Measurements from ENCODE around the gene DUSP15. TPM values are rescaled to one million over a fixed set of nuclear protein-coding genes. Genes with fewer than 3 reads are reported as not detected.

The DUSP15 gene
- total RNA-seq, 1 experiment from 2014 or later = not detected

GRCh38 chr20:31860390-31861134 is 9.8 kb downstream of the DUSP15 start:
- Histone ChIP-seq H3K4me2 (ENCODE audit: low read length) (peak overlapping the region; percentile 99), H3K9me2 (ENCODE audit: insufficient read depth) (no peaks in the 10 kb centered on the region), H3K4me1 (ENCODE audit: control insufficient read depth in 1 of 2, insufficient read depth in 2 of 2, low read length in 2 of 2) (peaks cover 15 to 20% of the 10 kb centered on the region in 2 experiments; a peak in 3 of 4 replicates), H3K9me3 (ENCODE audit: control insufficient read depth in 1 of 2, insufficient read depth in 1 of 2, low read depth in 1 of 2, low read length in 2 of 2) (no peaks in the 10 kb centered on the region), H3K9ac (ENCODE audit: low read length) (peak overlapping the region; percentile 64), H3K4me3 (replicated peaks in 1 of 2; ENCODE audit: low read depth in 1 of 2, low read length in 2 of 2) (peak overlapping the region; percentile 59 to 71), H4K20me1 (ENCODE audit: insufficient read depth) (no peaks in the 10 kb centered on the region), H3K27me3 (ENCODE audit: insufficient read depth, low read length) (no peaks in the 10 kb centered on the region; the same call in 1 of the 2 replicates), H2AFZ (ENCODE audit: low read depth, low read length, poor library complexity, severe bottlenecking) (no peak overlapping the region), H3K27ac (ENCODE audit: low read depth, low read length) (no peak overlapping the region; the same call in 1 of the 2 replicates), H3K36me3 (ENCODE audit: control insufficient read depth in 1 of 2, insufficient read depth in 2 of 2, low read length in 2 of 2) (no peaks in the 10 kb centered on the region), H3K79me2 (ENCODE audit: insufficient read depth, low read length) (no peaks in the 10 kb centered on the region)
- no TSS peak for BruUV-seq (replicated peaks)
- peak; percentile 46 for ATAC-seq
- ChIA-PET POLR2A (interaction anchor here (0.7 to 1.3 kb wide), 2 partner anchors 11 to 221 kb away, joined by 3 to 5 read pairs; no protein-coding TSS in a partner anchor), CTCF (interaction anchor here (0.8 to 3.7 kb wide), 6 partner anchors 9 to 170 kb away, joined by 3 to 20 read pairs (median 6); partner anchors contain the start of gene PDRG1), RAD21 (ENCODE audit: low non-redundant PET in 1 of 2, low total read pairs in 2 of 2, uncharacterized antibody in 2 of 2, unreplicated experiment in 2 of 2) (interaction anchor here in 1 of 2 experiments (1.0 kb wide), 1 partner anchor 91 kb away, joined by 3 read pairs; the partner anchor contains the start of gene PDRG1)
- DNase-seq (ENCODE audit: low read depth, low spot score) = no peak
- intact Hi-C loops (cut with micrococcal nuclease) = no loop called here
- TF ChIP-seq EZH2 (IDR thresholded peaks at IDR 0.05) = no peak
- TF ChIP-seq CBX3 (IDR thresholded peaks at IDR 0.05; ENCODE audit: low read depth) = no peak

- ChIA-PET CTCF (interaction anchor here (0.8 to 3.7 kb wide), 6 partner anchors 8 to 171 kb away, joined by 3 to 20 read pairs (median 6); partner anchors contain the start of gene PDRG1), RAD21 (ENCODE audit: low non-redundant PET in 1 of 2, low total read pairs in 2 of 2, uncharacterized antibody in 2 of 2, unreplicated experiment in 2 of 2) (interaction anchor here in 1 of 2 experiments (1.0 kb wide), 1 partner anchor 92 kb away, joined by 3 read pairs; the partner anchor contains the start of gene PDRG1), POLR2A (interaction anchor here (0.7 to 1.3 kb wide), 2 partner anchors 11 to 221 kb away, joined by 3 to 5 read pairs; no protein-coding TSS in a partner anchor)
- Histone ChIP-seq H4K20me1 (ENCODE audit: insufficient read depth) (no peaks in the 10 kb centered on the region), H3K27me3 (ENCODE audit: insufficient read depth, low read length) (no peaks in the 10 kb centered on the region; the same call in 1 of the 2 replicates), H3K36me3 (ENCODE audit: control insufficient read depth in 1 of 2, insufficient read depth in 2 of 2, low read length in 2 of 2) (no peaks in the 10 kb centered on the region), H3K27ac (ENCODE audit: low read depth, low read length) (no peak overlapping the region), H3K79me2 (ENCODE audit: insufficient read depth, low read length) (no peaks in the 10 kb centered on the region), H3K4me1 (ENCODE audit: control insufficient read depth in 1 of 2, insufficient read depth in 2 of 2, low read length in 2 of 2) (peaks cover 15 to 20% of the 10 kb centered on the region in 2 experiments; a peak in 3 of 4 replicates), H3K9me3 (ENCODE audit: control insufficient read depth in 1 of 2, insufficient read depth in 1 of 2, low read depth in 1 of 2, low read length in 2 of 2) (no peaks in the 10 kb centered on the region), H2AFZ (ENCODE audit: low read depth, low read length, poor library complexity, severe bottlenecking) (no peak overlapping the region), H3K9me2 (ENCODE audit: insufficient read depth) (no peaks in the 10 kb centered on the region), H3K9ac (ENCODE audit: low read length) (no peak overlapping the region), H3K4me3 (replicated peaks in 1 of 2; ENCODE audit: low read depth in 1 of 2, low read length in 2 of 2) (no peak overlapping the region), H3K4me2 (ENCODE audit: low read length) (peak overlapping the region; percentile 99)
- no TSS peak for BruUV-seq (replicated peaks)
- intact Hi-C loops (cut with micrococcal nuclease) = no loop called here
- no peak for DNase-seq (ENCODE audit: low read depth, low spot score)
- ATAC-seq = no peak
- no peak for TF ChIP-seq SP1 (IDR thresholded peaks at IDR 0.05; ENCODE audit: low read depth)
- TF ChIP-seq ATF3 (IDR thresholded peaks at IDR 0.05) = no peak
- TF ChIP-seq SIN3A (IDR thresholded peaks at IDR 0.05; ENCODE audit: low read depth) = no peak
- no peak for TF ChIP-seq EZH2 (IDR thresholded peaks at IDR 0.05)
- no peak for TF ChIP-seq MAX (IDR thresholded peaks at IDR 0.05)
Observed at GRCh38 chr20:31859998-31860380, 10.3 kb downstream of the DUSP15 start.
